Parathyroid adenoma (tissue), 2 donors: ENCODE measurements around the gene MDGA2.

Source experiments
- H2AFZ ChIP-seq: fragments of 300-600 bp; sonication (generic); one replicate; pipeline ENCODE4 v1.7.0; 2017; ENCODE audit warnings: antibody characterized with exemption, mild to moderate bottlenecking
- H3K27ac ChIP-seq: fragments of 300-600 bp; sonication (generic); one replicate; pipeline ENCODE4 v1.7.0; 2017
- H3K27me3 ChIP-seq: fragments of 300-600 bp; sonication (generic); one replicate; pipeline ENCODE4 v1.7.0; 2017; ENCODE audit warnings: low read length; ENCODE audit not compliant: control insufficient read depth, insufficient read depth
- H3K36me3 ChIP-seq: fragments of 300-600 bp; sonication (generic); one replicate; pipeline ENCODE4 v1.7.0; 2017; ENCODE audit warnings: low read length; ENCODE audit not compliant: control insufficient read depth, insufficient read depth
- H3K4me1 ChIP-seq: fragments of 300-600 bp; sonication (generic); one replicate; pipeline ENCODE4 v1.7.0; 2017; ENCODE audit warnings: control low read depth
- H3K4me2 ChIP-seq: fragments of 300-600 bp; sonication (generic); one replicate; pipeline ENCODE4 v1.7.0; 2017; ENCODE audit warnings: low read length
- H3K4me3 ChIP-seq: fragments of 300-600 bp; sonication (generic); one replicate; pipeline ENCODE4 v1.7.0; 2017; ENCODE audit warnings: low read depth, low read length
- H3K79me2 ChIP-seq: fragments of 300-600 bp; sonication (generic); one replicate; pipeline ENCODE4 v1.7.0; 2017; ENCODE audit warnings: control low read depth
- H3K9ac ChIP-seq: fragments of 300-600 bp; sonication (generic); one replicate; pipeline ENCODE4 v1.7.0; 2017; ENCODE audit warnings: mild to moderate bottlenecking
- H3K9me3 ChIP-seq: fragments of 300-600 bp; sonication (generic); one replicate; pipeline ENCODE4 v1.7.0; 2017; ENCODE audit warnings: low read length; ENCODE audit not compliant: control insufficient read depth
- CTCF ChIP-seq: fragments of 300-600 bp; sonication (generic); IDR thresholded peaks from one replicate; pipeline ENCODE4 v1.7.0; 2017; ENCODE audit warnings: antibody characterized with exemption, mild to moderate bottlenecking
- donor health status: primary hyperparathyroidism.

MDGA2 gene

GRCh38 chr14:47675466-47676314 lies at the start of gene MDGA2:
MDGA2 (minus strand) TSS chr14:47675605.
- Histone ChIP-seq H3K9me3 (no peaks in the 10 kb centered on the region), H3K9ac (no peak within 1 kb of the TSS), H3K79me2 (no peaks in the 10 kb centered on the region), H3K4me3 (peak within 1 kb of the TSS; percentile 31), H2AFZ (peak within 1 kb of the TSS; percentile 63), H3K4me1 (no peaks in the 10 kb centered on the region), H3K27ac (no peak within 1 kb of the TSS), H3K27me3 (no peaks in the 10 kb centered on the region), H3K4me2 (peak within 1 kb of the TSS; percentile 57), H3K36me3 (no peaks in the 10 kb centered on the region)
- TF ChIP-seq CTCF = no peak

GRCh38 chr14:47722929-47723693 lies 47.7 kb upstream of the MDGA2 start:
- Histone ChIP-seq H3K4me2 (no peak overlapping the region), H3K4me3 (no peak overlapping the region), H3K9ac (no peak overlapping the region), H3K9me3 (no peaks in the 10 kb centered on the region), H3K27ac (no peak overlapping the region), H3K79me2 (no peaks in the 10 kb centered on the region), H3K27me3 (no peaks in the 10 kb centered on the region), H3K36me3 (no peaks in the 10 kb centered on the region), H3K4me1 (no peaks in the 10 kb centered on the region), H2AFZ (no peak overlapping the region)
- TF ChIP-seq CTCF = no peak

- Histone ChIP-seq H2AFZ (no peak overlapping the region), H3K4me1 (no peaks in the 10 kb centered on the region), H3K36me3 (no peaks in the 10 kb centered on the region), H3K4me3 (no peak overlapping the region), H3K79me2 (no peaks in the 10 kb centered on the region), H3K9me3 (no peaks in the 10 kb centered on the region), H3K4me2 (no peak overlapping the region), H3K27me3 (no peaks in the 10 kb centered on the region), H3K27ac (no peak overlapping the region), H3K9ac (no peak overlapping the region)
- TF ChIP-seq CTCF = no peak
Observed at GRCh38 chr14:47720281-47720680, 44.9 kb upstream of the MDGA2 start.

GRCh38 chr14:47715330-47715729 lies 39.9 kb upstream of the MDGA2 start:
- Histone ChIP-seq H3K79me2 (no peaks in the 10 kb centered on the region), H3K4me1 (no peaks in the 10 kb centered on the region), H3K27ac (no peak overlapping the region), H3K9ac (no peak overlapping the region), H3K9me3 (no peaks in the 10 kb centered on the region), H3K4me2 (no peak overlapping the region), H3K4me3 (no peak overlapping the region), H2AFZ (no peak overlapping the region), H3K36me3 (no peaks in the 10 kb centered on the region), H3K27me3 (no peaks in the 10 kb centered on the region)
- TF ChIP-seq CTCF = no peak
